Right lobe of liver (tissue), 4 donors: Measurements from ENCODE around the gene KDM4B.

Experiments
- POLR2A ChIP-seq: fragments of 450-650 bp; IDR thresholded peaks from one replicate; pipeline ENCODE4 v1.6.1; 2017; ENCODE audit warnings: antibody characterized with exemption, mild to moderate bottlenecking
- TF ChIP-seq, protein P1 (sequence below), 4 donors: fragments of 200-600 bp in 3 of 4; fragments of 450-650 bp in 1 of 4; IDR thresholded peaks; one replicate each; pipeline versions ENCODE4 v1.5.1 to v1.8.0; 2016 to 2022; ENCODE audit warnings: antibody characterized with exemption in 4 of 4, mild to moderate bottlenecking in 2 of 4
- donor health status: DM: no; HTN: no; CAD: no.
- donor health status: DM: no; HTN: no; CAD: no.
- donor health status: DM: no; HTN: yes; CAD: no.

DNA sequence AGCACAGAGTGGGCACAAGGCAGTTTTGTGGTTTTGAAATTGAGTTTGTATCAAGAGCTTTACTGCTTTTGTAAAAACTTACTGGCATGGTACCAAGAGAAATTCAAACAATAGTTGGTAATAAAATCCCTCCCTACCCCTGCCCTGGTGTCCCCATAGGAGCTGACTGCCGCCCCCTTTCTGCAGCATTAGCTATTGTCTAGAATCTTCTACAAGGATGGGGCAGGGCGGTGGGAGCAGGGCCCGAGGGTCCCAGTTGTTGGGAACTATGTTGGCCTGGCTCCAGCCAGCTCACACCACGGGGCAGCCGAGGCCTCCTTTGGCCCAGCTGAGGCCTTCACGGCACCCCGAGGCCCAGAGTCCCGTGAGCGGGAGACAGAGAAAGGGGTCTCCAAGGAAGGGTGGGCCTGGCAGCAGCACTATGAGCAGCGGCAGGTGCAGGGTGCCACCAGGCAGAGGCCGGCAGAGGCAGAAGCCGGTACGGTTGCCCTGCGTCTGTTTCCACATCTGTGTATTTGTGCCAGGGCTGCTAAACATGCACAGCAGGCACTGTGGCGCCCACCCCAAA is 57.9 kb downstream of the KDM4B start:
- TF ChIP-seq, protein P1, sequence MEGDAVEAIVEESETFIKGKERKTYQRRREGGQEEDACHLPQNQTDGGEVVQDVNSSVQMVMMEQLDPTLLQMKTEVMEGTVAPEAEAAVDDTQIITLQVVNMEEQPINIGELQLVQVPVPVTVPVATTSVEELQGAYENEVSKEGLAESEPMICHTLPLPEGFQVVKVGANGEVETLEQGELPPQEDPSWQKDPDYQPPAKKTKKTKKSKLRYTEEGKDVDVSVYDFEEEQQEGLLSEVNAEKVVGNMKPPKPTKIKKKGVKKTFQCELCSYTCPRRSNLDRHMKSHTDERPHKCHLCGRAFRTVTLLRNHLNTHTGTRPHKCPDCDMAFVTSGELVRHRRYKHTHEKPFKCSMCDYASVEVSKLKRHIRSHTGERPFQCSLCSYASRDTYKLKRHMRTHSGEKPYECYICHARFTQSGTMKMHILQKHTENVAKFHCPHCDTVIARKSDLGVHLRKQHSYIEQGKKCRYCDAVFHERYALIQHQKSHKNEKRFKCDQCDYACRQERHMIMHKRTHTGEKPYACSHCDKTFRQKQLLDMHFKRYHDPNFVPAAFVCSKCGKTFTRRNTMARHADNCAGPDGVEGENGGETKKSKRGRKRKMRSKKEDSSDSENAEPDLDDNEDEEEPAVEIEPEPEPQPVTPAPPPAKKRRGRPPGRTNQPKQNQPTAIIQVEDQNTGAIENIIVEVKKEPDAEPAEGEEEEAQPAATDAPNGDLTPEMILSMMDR (IDR thresholded peaks at IDR 0.05): no peak
- TF ChIP-seq POLR2A: no peak
